ENCODE data around the gene ANKRD24.
A peak's percentile ranks its signal among the peaks of the same experiment; 100 is the strongest.
"Not testable (repeated sequence)": the region's sequence is repeated elsewhere in the genome, so short reads cannot be mapped to it uniquely, and the experiment has no call there.

ANKRD24 gene

GRCh38 chr19:4199699-4200293 is 17.3 kb downstream of the ANKRD24 start:
- DNase-seq = no peak

- no peak for DNase-seq
These were observed 18.6 kb downstream of the ANKRD24 start for GRCh38 chr19:4200940-4201542.

- DNase-seq = no peak
These were observed 19.3 kb downstream of the ANKRD24 start for GRCh38 chr19:4201798-4202197.

- no peak for DNase-seq
These were observed 24.5 kb downstream of the ANKRD24 start for GRCh38 chr19:4206818-4207484.

GRCh38 chr19:4208385-4209094 is 26.1 kb downstream of the ANKRD24 start:
- no peak for DNase-seq

- DNase-seq = no peak
These were observed 27.8 kb downstream of the ANKRD24 start for GRCh38 chr19:4210166-4210731.

- DNase-seq = no peak
These were observed 30.6 kb downstream of the ANKRD24 start for GRCh38 chr19:4213116-4213515.

GRCh38 chr19:4215807-4216206 is 33.3 kb downstream of the ANKRD24 start:
- no peak for DNase-seq

- no peak for DNase-seq
These were observed 34.4 kb downstream of the ANKRD24 start for GRCh38 chr19:4216846-4217245.

GRCh38 chr19:4217429-4218264 is 35.2 kb downstream of the ANKRD24 start:
- no peak for DNase-seq

- DNase-seq = not testable (repeated sequence)
These were observed 36.0 kb downstream of the ANKRD24 start for GRCh38 chr19:4218523-4218922.

- DNase-seq = no peak
These were observed 37.7 kb downstream of the ANKRD24 start for GRCh38 chr19:4220188-4220587.

GRCh38 chr19:4224470-4224869 is 42.0 kb downstream of the ANKRD24 start:
- DNase-seq = no peak

- no peak for DNase-seq
These were observed 43.4 kb downstream of the ANKRD24 start for GRCh38 chr19:4225885-4226284.

GRCh38 chr19:4227771-4228170 is 45.3 kb downstream of the ANKRD24 start:
- no peak for DNase-seq

- no peak for DNase-seq
These were observed 46.3 kb downstream of the ANKRD24 start for GRCh38 chr19:4228765-4229178.

- DNase-seq = peak in 1 of 5 donors; percentile 43
These were observed 46.9 kb downstream of the ANKRD24 start, which contains the start of gene EBI3 for GRCh38 chr19:4229179-4229931. Gene EBI3, plus strand, starts transcription at chr19:4229523. Its CDS starts 28 bp downstream, at chr19:4229551.

- not testable (repeated sequence) for DNase-seq
These were observed 47.7 kb downstream of the ANKRD24 start for GRCh38 chr19:4230237-4230636.

- not testable (repeated sequence) for DNase-seq
These were observed 49.0 kb downstream of the ANKRD24 start for GRCh38 chr19:4231521-4231920.

GRCh38 chr19:4232139-4232538 is 49.6 kb downstream of the ANKRD24 start:
- DNase-seq = not testable (repeated sequence)

GRCh38 chr19:4232614-4233281 is 50.3 kb downstream of the ANKRD24 start:
- DNase-seq = no peak

All from T-helper 1 cell (primary cell).